Karpas-422 (cell line): ENCODE results near the gene PAX2. TPM values are rescaled to one million over a fixed set of nuclear protein-coding genes. Genes with fewer than 3 reads are reported as not detected.

Experiments
- DNase-seq: peaks from one replicate; pipeline ENCODE4 v3.0.0-alpha.2; 2015
- H2AFZ ChIP-seq: fragments of 200-600 bp; sonication (generic); 2 replicates; pipeline ENCODE4 v1.6.1; 2014; ENCODE audit warnings: antibody characterized with exemption, low read length, mixed read lengths
- H3K27ac ChIP-seq: fragments of 200-600 bp; sonication (generic); 2 replicates; pipeline ENCODE4 v1.5.1; 2014; ENCODE audit warnings: mild to moderate bottlenecking, low read length, moderate library complexity
- H3K27me3 ChIP-seq: fragments of 200-600 bp; sonication (generic); 2 replicates; pipeline ENCODE4 v1.6.1; 2014; ENCODE audit warnings: low read length, mixed read lengths
- H3K36me3 ChIP-seq: fragments of 200-600 bp; sonication (generic); 2 replicates; pipeline ENCODE4 v1.6.1; 2014; ENCODE audit warnings: low read length, mixed read lengths; ENCODE audit not compliant: insufficient read depth
- H3K4me1 ChIP-seq: fragments of 200-600 bp; sonication (generic); 2 replicates; pipeline ENCODE4 v1.6.1; 2014; ENCODE audit warnings: mild to moderate bottlenecking, low read length, mixed read lengths
- H3K4me2 ChIP-seq: fragments of 200-600 bp; sonication (generic); 2 replicates; pipeline ENCODE4 v1.6.1; 2014; ENCODE audit warnings: low read length, low read depth, mild to moderate bottlenecking; ENCODE audit not compliant: poor library complexity, severe bottlenecking
- H3K4me3 ChIP-seq: fragments of 200-600 bp; sonication (generic); 2 replicates; pipeline ENCODE4 v1.5.1; 2014; ENCODE audit warnings: mild to moderate bottlenecking, antibody characterized with exemption, low read length, mixed read lengths
- H3K79me2 ChIP-seq: fragments of 200-600 bp; sonication (generic); 2 replicates; pipeline ENCODE4 v1.6.1; 2014; ENCODE audit warnings: mild to moderate bottlenecking, low read length, mixed read lengths
- H3K9ac ChIP-seq: fragments of 200-600 bp; sonication (generic); 2 replicates; pipeline ENCODE4 v1.6.0; 2014; ENCODE audit warnings: low read length
- H3K9me2 ChIP-seq: fragments of 200-600 bp; sonication (generic), shearing (Covaris generic); replicated peaks from 2 replicates; pipeline ENCODE4 v1.6.0; 2014; ENCODE audit warnings: mild to moderate bottlenecking, low read length, moderate library complexity; ENCODE audit not compliant: insufficient read depth
- H3K9me3 ChIP-seq: fragments of 300-700, 200-600 bp; sonication (generic); 2 replicates; pipeline ENCODE4 v1.6.1; 2014; ENCODE audit warnings: low read length, mixed read lengths
- H4K20me1 ChIP-seq: fragments of 200-600 bp; sonication (generic); 2 replicates; pipeline ENCODE4 v1.6.1; 2014; ENCODE audit warnings: mild to moderate bottlenecking, antibody characterized with exemption, low read length, low read depth; ENCODE audit not compliant: insufficient read depth
- total RNA-seq: library from RNA; depleted of rRNA; stranded (reverse); fragments of >200 nt; shearing (Covaris generic); gene quantifications from 2 replicates; pipeline ENCODE4 v1.2.3, GENCODE V29; 2014; ENCODE audit warnings: low replicate concordance

The PAX2 gene
- total RNA-seq, 1 experiment from 2014 or later, result not detected

DNA sequence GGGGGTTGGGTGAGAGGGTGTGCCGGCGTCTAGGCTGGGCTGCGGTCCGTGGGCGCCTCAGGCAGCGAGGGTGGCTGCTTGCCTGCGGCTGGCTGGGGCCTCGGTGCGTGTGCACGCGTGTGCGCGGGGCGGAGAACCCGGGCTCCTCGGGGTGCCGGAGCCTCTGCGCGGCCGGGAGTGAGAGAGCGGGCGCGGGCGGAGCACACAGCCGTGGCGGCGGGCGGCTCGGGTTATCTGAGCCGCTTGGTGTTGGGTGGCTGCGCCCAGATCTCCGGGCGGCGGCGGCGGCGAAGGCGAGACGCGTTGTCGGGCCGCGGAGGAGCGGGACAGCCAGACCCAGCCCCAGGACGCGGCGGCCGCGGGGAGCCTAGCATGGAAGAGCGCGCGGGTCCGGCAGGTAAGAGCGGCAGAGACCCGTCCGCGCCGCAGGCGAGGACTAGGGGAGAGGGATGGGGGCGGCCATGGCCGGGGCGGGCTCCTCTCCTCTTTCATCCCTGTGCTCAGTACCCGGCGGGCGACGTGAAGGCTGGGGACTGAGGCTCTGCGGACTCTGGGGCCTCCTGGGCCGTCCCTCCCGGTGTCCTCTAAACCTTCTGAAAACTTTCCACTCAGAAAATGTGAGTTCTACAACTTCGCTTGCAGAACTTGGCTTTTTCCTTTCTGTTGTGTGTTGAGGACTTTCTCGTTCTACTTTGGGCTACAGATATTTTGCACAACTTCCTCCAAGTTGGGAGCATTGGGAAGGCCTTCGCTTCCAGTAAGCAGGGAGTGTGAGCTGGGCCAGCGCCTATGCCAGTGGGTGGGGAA, 9.8 kb upstream of the PAX2 start:
- Histone ChIP-seq H3K9me2 (no peaks in the 10 kb centered on the region), H3K4me2 (no peak overlapping the region), H3K4me3 (no peak overlapping the region), H3K36me3 (no peaks in the 10 kb centered on the region), H4K20me1 (no peaks in the 10 kb centered on the region), H2AFZ (no peak overlapping the region), H3K4me1 (peaks cover 16% of the 10 kb centered on the region), H3K27ac (no peak overlapping the region), H3K9me3 (no peaks in the 10 kb centered on the region), H3K79me2 (no peaks in the 10 kb centered on the region), H3K9ac (no peak overlapping the region), H3K27me3 (no peaks in the 10 kb centered on the region)
- no peak for DNase-seq

DNA sequence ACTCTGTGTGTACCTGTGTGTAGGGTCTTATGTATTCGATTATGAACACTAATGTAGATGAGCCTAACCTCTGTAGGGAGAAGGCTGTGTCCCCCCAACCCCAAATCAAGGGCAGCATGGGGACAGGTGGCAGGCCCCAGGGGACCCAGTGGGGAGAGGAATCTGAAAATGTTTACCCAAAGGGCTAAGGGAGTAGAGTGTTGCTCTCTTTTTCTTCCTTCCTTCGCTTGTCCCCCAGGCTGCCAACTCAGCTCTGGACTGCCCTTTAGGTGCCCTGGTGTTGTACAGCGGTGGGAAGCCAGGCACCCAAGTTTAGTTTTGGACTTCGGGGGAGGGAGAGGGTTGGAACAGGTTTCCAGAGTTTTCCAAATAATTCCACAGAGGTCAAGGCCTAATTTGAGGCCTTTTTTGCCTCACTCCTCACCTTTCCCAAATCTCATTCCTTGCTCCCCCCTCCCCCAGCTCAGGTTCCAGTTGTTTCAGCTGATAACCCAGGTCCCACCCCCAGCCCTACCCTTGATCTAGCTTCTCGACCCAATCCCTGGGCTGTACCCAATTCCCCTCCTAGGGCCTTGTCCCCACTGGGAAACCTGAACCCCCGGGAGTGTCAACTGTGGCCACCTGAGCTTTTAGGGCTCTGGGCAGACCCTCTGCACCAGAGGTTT, 9.1 kb upstream of the PAX2 start:
- no peak overlapping the region for H2AFZ ChIP-seq
- H3K36me3 ChIP-seq, result no peaks in the 10 kb centered on the region
- no peaks in the 10 kb centered on the region for H3K9me3 ChIP-seq
- no peaks in the 10 kb centered on the region for H3K79me2 ChIP-seq
- no peaks in the 10 kb centered on the region for H3K27me3 ChIP-seq
- no peak overlapping the region for H3K9ac ChIP-seq
- no peaks in the 10 kb centered on the region for H3K9me2 ChIP-seq
- no peak overlapping the region for H3K4me3 ChIP-seq
- H3K4me1 ChIP-seq, result peaks cover 16% of the 10 kb centered on the region
- no peak for DNase-seq
- no peaks in the 10 kb centered on the region for H4K20me1 ChIP-seq
- no peak overlapping the region for H3K27ac ChIP-seq
- no peak overlapping the region for H3K4me2 ChIP-seq

DNA sequence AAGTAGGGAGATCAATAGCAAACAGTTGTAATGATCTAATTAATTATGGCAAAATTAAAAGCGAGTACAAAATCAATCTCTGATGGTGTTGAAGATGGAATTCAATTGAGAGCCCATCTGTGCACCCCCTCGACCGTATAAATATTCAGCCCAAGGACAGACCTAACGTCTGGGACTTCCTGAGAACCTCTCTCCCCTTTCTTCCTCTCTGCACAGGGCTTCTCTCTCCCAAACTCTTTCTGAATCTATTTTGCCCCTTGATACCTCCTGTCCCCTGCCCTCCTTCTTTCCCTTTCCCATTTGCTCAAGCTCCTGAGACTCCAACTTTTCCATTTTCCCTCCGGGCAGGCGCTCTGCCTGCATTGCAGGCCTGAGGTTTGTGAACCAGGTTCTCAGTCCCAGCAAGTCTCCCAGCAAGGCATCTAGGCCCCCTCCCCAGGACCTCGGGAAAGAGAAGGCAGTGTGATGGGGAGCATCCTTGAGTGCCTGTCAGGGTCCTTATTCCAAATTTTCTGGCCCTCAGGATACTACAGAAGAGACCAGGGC, 8.5 kb upstream of the PAX2 start:
- H3K36me3 ChIP-seq, result no peaks in the 10 kb centered on the region
- no peaks in the 10 kb centered on the region for H3K79me2 ChIP-seq
- no peak overlapping the region for H3K4me3 ChIP-seq
- no peak overlapping the region for H3K9ac ChIP-seq
- H3K4me2 ChIP-seq, result no peak overlapping the region
- H3K27me3 ChIP-seq, result no peaks in the 10 kb centered on the region
- DNase-seq, result no peak
- H3K9me2 ChIP-seq, result no peaks in the 10 kb centered on the region
- no peak overlapping the region for H2AFZ ChIP-seq
- no peak overlapping the region for H3K27ac ChIP-seq
- H3K4me1 ChIP-seq, result peaks cover 16% of the 10 kb centered on the region
- H3K9me3 ChIP-seq, result no peaks in the 10 kb centered on the region
- no peaks in the 10 kb centered on the region for H4K20me1 ChIP-seq

DNA sequence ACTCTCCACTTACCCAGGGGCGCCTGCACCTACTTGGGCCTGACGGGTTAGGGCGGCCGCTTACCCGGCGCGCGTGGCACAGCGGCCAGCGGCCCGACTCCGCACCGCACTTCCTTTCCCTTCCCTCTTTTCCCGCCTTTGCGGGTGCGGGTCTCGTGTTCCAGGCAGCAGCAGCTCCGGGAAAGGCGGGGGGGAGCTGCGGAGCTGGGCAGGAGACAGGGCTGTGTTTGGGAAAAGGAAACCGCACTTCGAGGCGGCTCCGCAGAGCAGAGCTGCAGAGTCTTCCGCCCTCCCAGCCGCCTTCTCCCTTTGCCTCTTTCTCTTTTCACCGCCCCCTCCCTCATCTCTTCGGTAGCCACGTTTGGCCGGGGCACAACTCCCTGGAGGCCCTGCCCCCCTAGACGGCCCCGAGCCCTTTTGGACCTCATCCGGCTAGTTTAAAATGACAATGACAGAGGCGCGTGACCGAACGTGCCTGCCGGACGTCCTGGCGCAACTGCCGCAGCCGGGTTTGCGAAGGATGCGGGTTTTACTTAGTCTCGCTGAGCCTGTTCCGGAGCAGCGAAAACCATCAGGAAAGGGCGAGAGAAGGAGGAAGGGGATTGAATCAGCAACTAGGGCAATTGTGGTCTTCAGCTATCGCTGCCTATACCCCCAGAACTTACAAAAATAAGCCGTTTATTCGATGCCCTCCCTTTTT, 7.9 kb upstream of the PAX2 start:
- no peak overlapping the region for H3K4me2 ChIP-seq
- H3K79me2 ChIP-seq, result no peaks in the 10 kb centered on the region
- H3K4me3 ChIP-seq, result no peak overlapping the region
- H3K9me2 ChIP-seq, result no peaks in the 10 kb centered on the region
- no peaks in the 10 kb centered on the region for H3K27me3 ChIP-seq
- H3K36me3 ChIP-seq, result no peaks in the 10 kb centered on the region
- H2AFZ ChIP-seq, result no peak overlapping the region
- no peaks in the 10 kb centered on the region for H3K9me3 ChIP-seq
- H3K9ac ChIP-seq, result no peak overlapping the region
- H4K20me1 ChIP-seq, result no peaks in the 10 kb centered on the region
- H3K4me1 ChIP-seq, result peaks cover 16% of the 10 kb centered on the region
- no peak overlapping the region for H3K27ac ChIP-seq
- DNase-seq, result no peak

DNA sequence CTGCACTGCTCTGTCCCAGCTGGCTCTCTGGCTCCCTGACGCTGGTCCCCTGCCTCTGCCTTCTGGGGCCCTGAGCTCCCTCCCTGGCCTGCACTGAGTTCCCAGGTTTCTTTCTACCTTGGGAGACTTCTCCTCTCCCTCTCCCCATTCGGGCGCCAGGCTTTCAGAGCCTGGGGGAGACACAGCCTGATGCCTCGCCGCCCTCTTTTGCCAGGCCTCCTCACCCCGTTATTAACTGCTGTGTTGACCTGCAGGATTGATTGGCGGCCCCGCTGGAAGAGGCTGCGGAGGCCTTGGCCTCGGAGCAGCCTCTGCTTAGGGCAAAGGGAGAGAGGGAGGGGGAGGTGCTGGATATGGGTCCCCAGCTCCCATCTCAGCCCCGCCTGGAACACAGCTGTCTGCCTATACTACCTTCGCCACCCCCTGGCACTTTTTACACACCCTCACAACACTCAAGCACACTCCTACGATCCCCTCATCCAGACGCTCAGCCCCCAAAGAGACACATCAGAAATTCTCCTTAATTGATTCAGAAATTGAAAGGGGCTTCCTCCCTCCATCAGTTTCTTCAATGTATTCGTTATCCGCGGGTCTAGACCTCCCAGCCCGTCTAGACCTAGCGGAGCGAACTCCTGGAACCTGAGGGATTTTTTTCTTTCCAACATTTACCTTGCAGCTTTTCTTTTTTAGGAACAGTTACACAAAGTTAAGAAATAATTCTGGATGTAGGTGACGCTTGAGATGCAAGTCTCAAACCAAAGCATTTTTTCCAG, 7.1 kb upstream of the PAX2 start:
- Histone ChIP-seq H3K36me3 (no peaks in the 10 kb centered on the region), H3K4me2 (no peak overlapping the region), H3K4me1 (peaks cover 16% of the 10 kb centered on the region), H3K27ac (no peak overlapping the region), H3K4me3 (no peak overlapping the region), H2AFZ (no peak overlapping the region), H4K20me1 (no peaks in the 10 kb centered on the region), H3K9me3 (no peaks in the 10 kb centered on the region), H3K9me2 (no peaks in the 10 kb centered on the region), H3K79me2 (no peaks in the 10 kb centered on the region), H3K9ac (no peak overlapping the region), H3K27me3 (no peaks in the 10 kb centered on the region)
- DNase-seq, result no peak

DNA sequence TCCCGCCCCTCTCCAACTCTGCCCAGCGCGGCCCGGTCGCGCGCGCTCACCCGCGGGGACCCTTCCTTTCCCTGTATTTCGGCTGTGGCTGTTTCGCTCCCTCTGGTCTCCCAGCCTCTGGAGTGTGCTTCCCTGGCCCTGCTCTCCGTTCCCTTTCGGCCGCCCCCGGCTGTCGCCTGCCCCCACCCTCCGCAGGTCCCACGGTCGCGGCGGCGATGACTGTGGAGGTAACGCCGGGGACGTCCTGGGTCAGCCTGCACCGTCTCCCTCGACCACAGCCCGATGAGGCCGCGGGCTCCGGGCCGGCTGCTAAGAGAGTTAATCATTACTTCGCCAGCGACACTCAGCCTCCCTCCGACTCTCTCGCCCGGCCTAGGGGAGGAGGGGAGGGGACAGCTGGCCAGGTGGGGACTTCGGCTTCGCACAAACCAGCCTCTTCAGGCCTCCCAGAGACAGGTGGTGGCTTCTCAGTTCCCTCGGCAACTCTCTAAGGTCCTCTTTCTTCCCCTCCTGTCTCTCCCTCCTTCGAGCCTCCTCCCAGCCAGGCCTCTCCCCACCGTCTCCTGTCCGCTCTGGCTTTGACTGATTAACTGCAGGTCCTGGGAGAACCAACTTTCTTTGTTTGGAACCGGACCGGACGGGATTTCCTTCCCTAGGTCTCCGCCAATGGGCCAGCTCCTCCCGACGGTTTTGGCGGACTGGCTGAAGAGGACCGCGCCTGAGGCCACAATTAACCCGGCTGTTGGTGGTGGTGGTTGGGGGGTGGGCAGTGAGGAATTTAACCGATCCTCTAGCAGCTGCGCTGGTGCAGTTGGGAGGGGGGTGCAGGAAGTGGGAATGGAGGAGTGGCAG, 5.6 kb upstream of the PAX2 start:
- Histone ChIP-seq H4K20me1 (no peaks in the 10 kb centered on the region), H3K9ac (no peak overlapping the region), H3K9me2 (no peaks in the 10 kb centered on the region), H3K4me1 (peaks cover 1% of the 10 kb centered on the region), H2AFZ (no peak overlapping the region), H3K9me3 (no peaks in the 10 kb centered on the region), H3K4me3 (no peak overlapping the region), H3K36me3 (no peaks in the 10 kb centered on the region), H3K27me3 (no peaks in the 10 kb centered on the region), H3K4me2 (no peak overlapping the region), H3K79me2 (no peaks in the 10 kb centered on the region), H3K27ac (no peak overlapping the region)
- no peak for DNase-seq

DNA sequence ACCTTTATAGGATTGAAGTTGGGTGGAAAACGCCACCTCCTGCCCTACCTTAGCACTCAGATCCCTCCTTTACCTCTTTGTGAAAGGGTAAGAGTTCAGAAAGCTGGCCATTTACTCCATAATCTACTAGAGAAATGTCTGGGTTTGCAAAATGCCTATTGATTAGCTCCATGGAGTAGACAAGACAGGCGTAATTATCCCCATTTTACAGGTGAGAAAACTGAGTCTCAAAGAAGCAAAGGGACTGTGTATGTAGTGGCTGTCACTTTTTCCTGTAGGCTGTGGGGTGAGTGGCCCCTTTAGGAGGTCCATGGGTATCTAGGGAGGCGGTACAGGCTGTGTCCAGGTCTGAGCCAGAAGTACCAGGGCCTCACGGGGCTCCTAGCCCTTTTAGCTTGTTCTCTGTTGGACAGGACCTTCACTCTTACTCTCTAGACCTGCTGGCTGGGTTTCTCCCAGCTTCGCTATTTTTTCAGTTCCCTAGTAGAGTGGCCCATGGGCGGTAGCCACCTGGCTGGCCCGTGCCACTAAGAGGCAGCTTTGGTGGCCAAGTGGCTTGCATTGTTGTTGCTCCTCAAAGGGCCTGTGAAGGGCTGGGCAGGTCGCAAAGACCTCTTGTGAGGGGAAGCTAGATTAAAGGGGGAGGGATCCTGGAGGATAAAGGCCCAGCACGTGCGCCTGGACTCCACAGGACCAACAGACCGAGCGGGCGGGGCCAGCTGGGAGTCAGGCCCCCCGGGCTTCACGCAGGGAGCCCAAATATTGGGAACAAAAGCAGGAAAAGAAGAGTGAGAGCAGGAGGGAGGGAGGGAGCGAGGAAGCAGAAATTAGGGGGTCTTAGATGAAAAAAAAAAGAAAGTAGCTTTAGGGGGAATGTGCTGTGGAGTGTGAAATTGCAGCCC, 4.7 kb upstream of the PAX2 start:
- no peaks in the 10 kb centered on the region for H3K9me3 ChIP-seq
- H2AFZ ChIP-seq, result no peak overlapping the region
- no peak overlapping the region for H3K27ac ChIP-seq
- no peak overlapping the region for H3K4me2 ChIP-seq
- no peaks in the 10 kb centered on the region for H3K79me2 ChIP-seq
- H3K9ac ChIP-seq, result no peak overlapping the region
- no peak overlapping the region for H3K4me3 ChIP-seq
- H3K4me1 ChIP-seq, result no peaks in the 10 kb centered on the region
- no peaks in the 10 kb centered on the region for H3K9me2 ChIP-seq
- no peaks in the 10 kb centered on the region for H4K20me1 ChIP-seq
- no peaks in the 10 kb centered on the region for H3K36me3 ChIP-seq
- H3K27me3 ChIP-seq, result no peaks in the 10 kb centered on the region
- DNase-seq, result no peak
